ENCODE results near the gene VPS4A.

DNA sequence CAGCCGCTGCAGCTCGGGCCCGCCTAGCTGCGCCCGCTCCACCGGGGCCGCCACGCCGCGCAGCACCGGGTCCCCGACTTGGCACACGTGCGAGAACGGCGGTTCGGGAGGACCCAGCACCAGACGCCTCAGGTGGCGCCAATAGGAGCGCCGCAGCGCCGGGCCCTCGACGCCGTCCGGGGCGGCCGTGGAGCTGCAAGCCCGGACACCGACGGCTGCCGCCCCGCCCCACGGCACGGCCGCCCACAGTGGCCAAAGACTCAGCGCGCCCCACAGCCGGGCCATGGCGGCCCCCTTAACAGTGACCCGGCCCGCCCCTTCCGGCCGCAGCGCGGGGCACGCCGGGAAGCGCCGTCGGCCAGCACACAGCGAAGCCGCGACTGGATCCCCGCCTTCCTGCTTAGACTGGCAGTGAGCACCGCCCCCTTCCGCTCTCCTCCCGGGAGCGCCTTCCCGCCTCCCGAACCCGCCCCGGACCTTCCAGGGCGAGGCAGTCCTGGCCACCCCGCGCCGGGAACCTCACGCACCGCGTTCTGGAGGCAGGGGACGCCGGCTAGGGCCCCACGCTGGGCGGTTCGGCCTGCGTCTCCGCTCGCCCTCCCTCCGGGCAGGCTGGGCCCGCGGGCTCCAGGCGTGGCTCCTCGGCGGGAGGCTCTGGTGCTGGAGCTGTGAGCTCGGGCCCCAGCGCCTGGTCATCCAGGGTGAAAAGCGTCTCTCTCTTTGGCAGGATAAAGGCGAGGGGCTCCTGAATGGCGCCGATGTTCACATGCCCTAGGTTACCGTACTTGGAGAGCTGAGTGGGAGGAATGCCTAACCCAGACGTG is 19.3 kb downstream of the VPS4A start, which contains the start of gene PDF:
- TF ChIP-seq RAD21 (IDR thresholded peaks at IDR 0.05), result peak in 1 of 2 donors; percentile 48
- TF ChIP-seq, protein P1, sequence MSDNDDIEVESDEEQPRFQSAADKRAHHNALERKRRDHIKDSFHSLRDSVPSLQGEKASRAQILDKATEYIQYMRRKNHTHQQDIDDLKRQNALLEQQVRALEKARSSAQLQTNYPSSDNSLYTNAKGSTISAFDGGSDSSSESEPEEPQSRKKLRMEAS (IDR thresholded peaks at IDR 0.05), result no peak
- TF ChIP-seq, protein P2, sequence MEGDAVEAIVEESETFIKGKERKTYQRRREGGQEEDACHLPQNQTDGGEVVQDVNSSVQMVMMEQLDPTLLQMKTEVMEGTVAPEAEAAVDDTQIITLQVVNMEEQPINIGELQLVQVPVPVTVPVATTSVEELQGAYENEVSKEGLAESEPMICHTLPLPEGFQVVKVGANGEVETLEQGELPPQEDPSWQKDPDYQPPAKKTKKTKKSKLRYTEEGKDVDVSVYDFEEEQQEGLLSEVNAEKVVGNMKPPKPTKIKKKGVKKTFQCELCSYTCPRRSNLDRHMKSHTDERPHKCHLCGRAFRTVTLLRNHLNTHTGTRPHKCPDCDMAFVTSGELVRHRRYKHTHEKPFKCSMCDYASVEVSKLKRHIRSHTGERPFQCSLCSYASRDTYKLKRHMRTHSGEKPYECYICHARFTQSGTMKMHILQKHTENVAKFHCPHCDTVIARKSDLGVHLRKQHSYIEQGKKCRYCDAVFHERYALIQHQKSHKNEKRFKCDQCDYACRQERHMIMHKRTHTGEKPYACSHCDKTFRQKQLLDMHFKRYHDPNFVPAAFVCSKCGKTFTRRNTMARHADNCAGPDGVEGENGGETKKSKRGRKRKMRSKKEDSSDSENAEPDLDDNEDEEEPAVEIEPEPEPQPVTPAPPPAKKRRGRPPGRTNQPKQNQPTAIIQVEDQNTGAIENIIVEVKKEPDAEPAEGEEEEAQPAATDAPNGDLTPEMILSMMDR (IDR thresholded peaks at IDR 0.05; ENCODE audit: low read depth, low read length, missing input control), result no peak
- no peak for TF ChIP-seq TAF1 (conservative IDR thresholded peaks at IDR 0.05)
- no peak for TF ChIP-seq RXRA (IDR thresholded peaks at IDR 0.05)
- TF ChIP-seq GABPA (IDR thresholded peaks at IDR 0.05 in 1 of 2, conservative IDR thresholded peaks at IDR 0.05 in 1 of 2), result peak; percentile 50 to 88
- no peak for TF ChIP-seq YY1 (IDR thresholded peaks at IDR 0.05)
- TF ChIP-seq, protein P3, sequence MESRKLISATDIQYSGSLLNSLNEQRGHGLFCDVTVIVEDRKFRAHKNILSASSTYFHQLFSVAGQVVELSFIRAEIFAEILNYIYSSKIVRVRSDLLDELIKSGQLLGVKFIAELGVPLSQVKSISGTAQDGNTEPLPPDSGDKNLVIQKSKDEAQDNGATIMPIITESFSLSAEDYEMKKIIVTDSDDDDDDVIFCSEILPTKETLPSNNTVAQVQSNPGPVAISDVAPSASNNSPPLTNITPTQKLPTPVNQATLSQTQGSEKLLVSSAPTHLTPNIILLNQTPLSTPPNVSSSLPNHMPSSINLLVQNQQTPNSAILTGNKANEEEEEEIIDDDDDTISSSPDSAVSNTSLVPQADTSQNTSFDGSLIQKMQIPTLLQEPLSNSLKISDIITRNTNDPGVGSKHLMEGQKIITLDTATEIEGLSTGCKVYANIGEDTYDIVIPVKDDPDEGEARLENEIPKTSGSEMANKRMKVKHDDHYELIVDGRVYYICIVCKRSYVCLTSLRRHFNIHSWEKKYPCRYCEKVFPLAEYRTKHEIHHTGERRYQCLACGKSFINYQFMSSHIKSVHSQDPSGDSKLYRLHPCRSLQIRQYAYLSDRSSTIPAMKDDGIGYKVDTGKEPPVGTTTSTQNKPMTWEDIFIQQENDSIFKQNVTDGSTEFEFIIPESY (IDR thresholded peaks at IDR 0.05), result no peak
- TF ChIP-seq EGR1 (IDR thresholded peaks at IDR 0.05; ENCODE audit: low read depth in 2 of 2), result peak in 1 of 2 donors; percentile 36
- peak; percentile 61 for TF ChIP-seq SP1 (IDR thresholded peaks at IDR 0.05)
- TF ChIP-seq FOXA1 (IDR thresholded peaks at IDR 0.05), result no peak
- TF ChIP-seq, protein P4, sequence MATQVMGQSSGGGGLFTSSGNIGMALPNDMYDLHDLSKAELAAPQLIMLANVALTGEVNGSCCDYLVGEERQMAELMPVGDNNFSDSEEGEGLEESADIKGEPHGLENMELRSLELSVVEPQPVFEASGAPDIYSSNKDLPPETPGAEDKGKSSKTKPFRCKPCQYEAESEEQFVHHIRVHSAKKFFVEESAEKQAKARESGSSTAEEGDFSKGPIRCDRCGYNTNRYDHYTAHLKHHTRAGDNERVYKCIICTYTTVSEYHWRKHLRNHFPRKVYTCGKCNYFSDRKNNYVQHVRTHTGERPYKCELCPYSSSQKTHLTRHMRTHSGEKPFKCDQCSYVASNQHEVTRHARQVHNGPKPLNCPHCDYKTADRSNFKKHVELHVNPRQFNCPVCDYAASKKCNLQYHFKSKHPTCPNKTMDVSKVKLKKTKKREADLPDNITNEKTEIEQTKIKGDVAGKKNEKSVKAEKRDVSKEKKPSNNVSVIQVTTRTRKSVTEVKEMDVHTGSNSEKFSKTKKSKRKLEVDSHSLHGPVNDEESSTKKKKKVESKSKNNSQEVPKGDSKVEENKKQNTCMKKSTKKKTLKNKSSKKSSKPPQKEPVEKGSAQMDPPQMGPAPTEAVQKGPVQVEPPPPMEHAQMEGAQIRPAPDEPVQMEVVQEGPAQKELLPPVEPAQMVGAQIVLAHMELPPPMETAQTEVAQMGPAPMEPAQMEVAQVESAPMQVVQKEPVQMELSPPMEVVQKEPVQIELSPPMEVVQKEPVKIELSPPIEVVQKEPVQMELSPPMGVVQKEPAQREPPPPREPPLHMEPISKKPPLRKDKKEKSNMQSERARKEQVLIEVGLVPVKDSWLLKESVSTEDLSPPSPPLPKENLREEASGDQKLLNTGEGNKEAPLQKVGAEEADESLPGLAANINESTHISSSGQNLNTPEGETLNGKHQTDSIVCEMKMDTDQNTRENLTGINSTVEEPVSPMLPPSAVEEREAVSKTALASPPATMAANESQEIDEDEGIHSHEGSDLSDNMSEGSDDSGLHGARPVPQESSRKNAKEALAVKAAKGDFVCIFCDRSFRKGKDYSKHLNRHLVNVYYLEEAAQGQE (IDR thresholded peaks at IDR 0.05), result peak; percentile 35

Data from liver (tissue), 3 donors.